Subcutaneous adipose tissue (tissue), 4 donors: ENCODE measurements around the gene PIK3C3. TPM values are rescaled to one million over a fixed set of nuclear protein-coding genes. Genes with fewer than 3 reads are reported as not detected.

Experiments
- total RNA-seq, 4 donors: library from RNA; depleted of rRNA; stranded (reverse); fragments of >200 nt; gene quantifications; one replicate each; pipeline ENCODE4 v1.1.0, GENCODE V29; 2016
- TF ChIP-seq, protein P1 (sequence below): fragments of 450-650 bp; IDR thresholded peaks from one replicate; pipeline ENCODE4 v1.5.1; 2016; ENCODE audit warnings: low read depth, mild to moderate bottlenecking, control low read depth, antibody characterized with exemption, moderate library complexity

PIK3C3 gene
- total RNA-seq, 4 donors from 2014 or later: 41.1 to 60.1 (median 47.6) TPM

DNA sequence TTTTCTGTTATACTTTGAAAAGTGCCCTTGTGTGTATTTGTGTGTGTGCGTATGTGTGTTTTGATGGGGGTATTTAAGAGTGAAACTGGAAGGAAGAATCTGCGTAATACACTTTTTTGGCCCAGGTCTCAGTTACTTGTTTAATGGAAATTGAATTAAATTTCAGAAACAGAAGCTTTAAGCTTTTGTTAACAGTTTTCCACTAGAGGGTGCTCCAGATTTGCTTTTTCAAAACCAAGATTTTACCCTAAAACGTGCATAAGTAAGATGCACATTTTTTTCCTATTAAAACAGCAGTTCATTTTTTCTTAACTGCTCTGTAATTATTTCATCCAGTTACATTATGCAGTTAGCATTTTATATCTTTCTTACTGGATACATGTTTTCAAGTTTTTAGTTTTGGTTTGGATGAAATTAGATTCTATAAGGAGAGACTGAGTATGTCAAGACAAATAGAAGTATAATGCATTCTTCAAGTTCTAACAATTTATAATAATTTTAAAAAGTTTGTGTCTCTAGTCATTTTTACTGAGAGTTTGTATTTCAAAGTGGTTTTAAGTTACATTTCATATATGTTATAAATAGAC lies 97.2 kb downstream of the PIK3C3 start:
- TF ChIP-seq, protein P1, sequence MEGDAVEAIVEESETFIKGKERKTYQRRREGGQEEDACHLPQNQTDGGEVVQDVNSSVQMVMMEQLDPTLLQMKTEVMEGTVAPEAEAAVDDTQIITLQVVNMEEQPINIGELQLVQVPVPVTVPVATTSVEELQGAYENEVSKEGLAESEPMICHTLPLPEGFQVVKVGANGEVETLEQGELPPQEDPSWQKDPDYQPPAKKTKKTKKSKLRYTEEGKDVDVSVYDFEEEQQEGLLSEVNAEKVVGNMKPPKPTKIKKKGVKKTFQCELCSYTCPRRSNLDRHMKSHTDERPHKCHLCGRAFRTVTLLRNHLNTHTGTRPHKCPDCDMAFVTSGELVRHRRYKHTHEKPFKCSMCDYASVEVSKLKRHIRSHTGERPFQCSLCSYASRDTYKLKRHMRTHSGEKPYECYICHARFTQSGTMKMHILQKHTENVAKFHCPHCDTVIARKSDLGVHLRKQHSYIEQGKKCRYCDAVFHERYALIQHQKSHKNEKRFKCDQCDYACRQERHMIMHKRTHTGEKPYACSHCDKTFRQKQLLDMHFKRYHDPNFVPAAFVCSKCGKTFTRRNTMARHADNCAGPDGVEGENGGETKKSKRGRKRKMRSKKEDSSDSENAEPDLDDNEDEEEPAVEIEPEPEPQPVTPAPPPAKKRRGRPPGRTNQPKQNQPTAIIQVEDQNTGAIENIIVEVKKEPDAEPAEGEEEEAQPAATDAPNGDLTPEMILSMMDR: no peak

DNA sequence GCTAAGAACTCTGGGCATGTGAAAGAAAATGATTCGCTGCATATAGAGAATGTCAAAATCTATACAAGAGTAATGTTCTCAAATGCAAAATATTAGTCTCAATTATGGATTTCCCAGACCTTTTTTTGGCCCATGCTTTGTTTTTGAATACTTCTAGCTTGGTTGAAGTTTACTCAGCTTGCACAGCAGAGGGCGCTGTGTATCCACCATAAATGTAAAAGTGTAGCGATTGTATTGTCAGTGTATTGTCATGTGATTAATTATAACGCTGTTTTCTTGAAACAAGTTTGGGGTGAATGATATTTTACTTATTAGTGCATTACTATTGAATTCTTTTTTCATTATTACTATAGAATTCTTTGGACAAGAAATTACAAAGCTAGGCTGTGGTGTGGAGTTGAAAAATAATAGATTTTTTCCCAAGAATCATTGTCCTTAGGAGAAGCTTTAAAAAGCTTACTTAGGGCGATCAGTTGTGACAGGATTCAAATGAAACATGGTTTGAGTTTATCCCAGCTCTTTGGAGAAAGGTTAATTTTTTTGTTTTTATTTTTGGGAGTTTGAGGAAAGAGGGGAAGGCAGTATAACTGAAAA lies 98.3 kb downstream of the PIK3C3 start:
- TF ChIP-seq, protein P1: no peak

DNA sequence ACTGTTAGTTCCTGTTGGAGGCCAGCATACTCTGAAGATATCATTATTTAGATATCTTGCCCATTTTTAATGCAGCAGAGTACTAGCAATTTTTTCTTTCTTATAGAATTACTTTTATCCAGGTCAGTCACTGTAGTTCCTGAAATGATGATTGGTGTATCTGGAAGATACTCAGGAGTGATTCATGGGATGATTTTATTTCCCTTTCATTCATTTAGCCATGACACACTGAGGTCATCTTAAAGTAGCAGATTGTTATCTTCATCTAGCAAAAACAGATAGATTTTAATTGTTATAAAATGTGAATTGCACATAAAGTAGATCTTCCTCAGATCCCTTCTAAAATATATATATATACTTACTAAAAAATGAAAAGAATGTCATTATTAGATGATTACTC lies 109.1 kb downstream of the PIK3C3 start:
- TF ChIP-seq, protein P1: no peak

DNA sequence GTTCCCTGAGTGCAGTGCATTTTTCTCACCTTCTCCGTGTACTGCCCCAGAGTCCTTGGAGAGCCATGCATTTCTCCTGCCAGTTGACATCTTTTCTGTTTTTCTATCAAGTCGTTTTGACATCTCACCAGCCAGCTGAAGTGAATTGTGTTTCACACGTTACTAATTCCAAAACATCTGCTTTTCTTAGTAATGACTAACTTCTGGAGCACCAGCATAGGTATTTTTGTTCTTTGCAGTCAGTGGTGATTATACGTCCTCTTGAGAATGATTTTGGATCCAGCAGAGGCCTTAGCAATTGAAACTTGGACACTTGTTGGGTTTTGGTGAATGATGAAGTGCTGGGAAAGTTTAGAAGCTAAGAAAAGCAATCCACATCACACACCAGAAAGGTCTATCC lies 112.5 kb downstream of the PIK3C3 start:
- TF ChIP-seq, protein P1: no peak

DNA sequence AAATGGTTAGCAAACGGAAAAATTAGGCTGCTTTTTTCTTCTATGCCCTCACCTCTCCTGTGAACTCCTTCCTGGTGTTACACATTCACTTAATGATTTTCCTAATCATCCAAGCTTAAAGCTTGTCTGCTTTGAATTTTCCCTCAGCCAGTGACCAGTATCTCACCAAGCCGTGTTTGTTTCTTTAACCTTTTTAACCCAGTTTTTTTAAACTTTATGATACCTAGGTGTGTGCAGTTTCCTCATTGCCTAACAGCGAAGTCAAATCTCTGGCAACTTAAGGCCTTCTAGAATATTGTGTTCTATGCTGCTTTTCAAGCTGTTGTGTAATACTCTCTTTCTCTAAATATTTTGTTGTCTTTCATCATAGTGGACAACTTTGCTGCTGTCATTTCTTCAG lies 113.0 kb downstream of the PIK3C3 start:
- TF ChIP-seq, protein P1: no peak

DNA sequence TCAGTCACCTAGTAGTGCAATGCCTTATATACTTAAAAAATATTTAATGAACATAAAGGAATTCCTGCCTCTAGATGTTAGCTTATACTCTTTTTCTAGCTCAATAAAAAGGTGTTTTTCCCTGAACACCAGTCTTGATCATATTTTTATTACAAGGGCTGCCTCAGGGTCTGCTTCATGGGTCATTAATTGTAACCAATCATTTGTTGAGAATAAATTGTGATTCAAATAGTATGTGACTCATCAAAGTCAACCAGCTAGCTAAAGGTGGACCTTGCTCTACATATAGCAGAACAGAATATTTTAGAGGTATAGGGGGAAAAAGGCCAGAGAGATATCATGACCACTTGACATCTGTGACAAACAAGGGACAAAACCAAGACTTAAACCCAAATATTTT lies 114.0 kb downstream of the PIK3C3 start:
- TF ChIP-seq, protein P1: no peak

DNA sequence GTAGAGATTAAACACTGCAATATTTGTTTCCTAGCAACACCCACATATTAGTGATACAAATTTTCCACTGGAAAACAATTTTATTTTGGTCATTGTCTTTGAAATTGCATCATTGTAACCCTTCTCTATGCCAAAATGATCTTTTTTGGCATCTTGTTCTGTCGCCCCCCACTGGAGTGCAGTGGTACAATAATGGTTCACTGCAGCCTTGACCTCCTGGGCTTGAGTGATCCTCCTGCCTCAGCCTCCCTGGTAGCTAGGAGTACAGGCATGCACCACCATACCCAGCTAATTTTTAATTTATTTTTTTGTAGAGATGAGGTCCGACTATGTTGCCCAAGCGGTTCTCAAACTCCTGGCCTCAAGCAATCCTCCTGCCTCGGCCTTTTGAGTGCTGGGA lies 117.4 kb downstream of the PIK3C3 start:
- TF ChIP-seq, protein P1: no peak
